Fibroblast of villous mesenchyme (primary cell): ENCODE measurements around the gene AGER. TPM values are rescaled to one million over a fixed set of nuclear protein-coding genes. Genes with fewer than 3 reads are reported as not detected.

Experiments used
- DNase-seq: peaks from one replicate; pipeline ENCODE4 v3.0.0-alpha.2; 2010; ENCODE audit warnings: low read depth
- H3K4me3 ChIP-seq: 2 replicates; pipeline ENCODE4 v1.5.1; 2011; ENCODE audit warnings: low read depth, mild to moderate bottlenecking, low read length
- total RNA-seq: library from RNA; depleted of rRNA; stranded (reverse); fragments of >200 nt; gene quantifications from 2 replicates; pipeline ENCODE4 v1.2.3, GENCODE V29; 2012
- TF ChIP-seq, protein P1 (sequence below): IDR thresholded peaks from 2 replicates; pipeline ENCODE4 v1.5.1; 2012; ENCODE audit warnings: low read depth, mild to moderate bottlenecking, low read length; ENCODE audit not compliant: insufficient read depth

Gene AGER
- total RNA-seq, 1 donor = 0.86 TPM

DNA sequence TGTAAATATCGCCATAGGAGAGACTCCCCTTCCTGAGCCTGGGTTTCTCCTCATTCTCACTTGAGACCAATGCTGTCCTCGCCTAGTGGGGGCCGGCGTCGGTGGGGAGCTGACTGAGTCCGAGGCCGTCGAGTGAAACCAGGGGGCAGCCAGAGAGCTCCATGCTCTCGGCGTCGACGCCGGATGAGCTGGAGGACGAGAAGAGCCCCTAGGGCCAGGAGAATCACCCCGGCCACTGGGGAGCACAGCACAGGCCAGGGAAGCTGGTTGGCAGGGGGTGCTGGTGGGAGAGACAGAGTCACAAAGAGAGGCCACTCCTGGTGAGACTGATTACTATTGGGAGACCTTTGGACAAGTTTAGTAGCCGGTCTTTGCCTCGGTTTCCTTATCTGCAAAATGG, 14.8 kb upstream of the AGER start:
- DNase-seq = no peak
- TF ChIP-seq, protein P1, sequence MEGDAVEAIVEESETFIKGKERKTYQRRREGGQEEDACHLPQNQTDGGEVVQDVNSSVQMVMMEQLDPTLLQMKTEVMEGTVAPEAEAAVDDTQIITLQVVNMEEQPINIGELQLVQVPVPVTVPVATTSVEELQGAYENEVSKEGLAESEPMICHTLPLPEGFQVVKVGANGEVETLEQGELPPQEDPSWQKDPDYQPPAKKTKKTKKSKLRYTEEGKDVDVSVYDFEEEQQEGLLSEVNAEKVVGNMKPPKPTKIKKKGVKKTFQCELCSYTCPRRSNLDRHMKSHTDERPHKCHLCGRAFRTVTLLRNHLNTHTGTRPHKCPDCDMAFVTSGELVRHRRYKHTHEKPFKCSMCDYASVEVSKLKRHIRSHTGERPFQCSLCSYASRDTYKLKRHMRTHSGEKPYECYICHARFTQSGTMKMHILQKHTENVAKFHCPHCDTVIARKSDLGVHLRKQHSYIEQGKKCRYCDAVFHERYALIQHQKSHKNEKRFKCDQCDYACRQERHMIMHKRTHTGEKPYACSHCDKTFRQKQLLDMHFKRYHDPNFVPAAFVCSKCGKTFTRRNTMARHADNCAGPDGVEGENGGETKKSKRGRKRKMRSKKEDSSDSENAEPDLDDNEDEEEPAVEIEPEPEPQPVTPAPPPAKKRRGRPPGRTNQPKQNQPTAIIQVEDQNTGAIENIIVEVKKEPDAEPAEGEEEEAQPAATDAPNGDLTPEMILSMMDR = no peak

GRCh38 chr6:32198345-32198696, 14.3 kb upstream of the AGER start:
- TF ChIP-seq, protein P1 = no peak
- no peak overlapping the region for H3K4me3 ChIP-seq
- no peak for DNase-seq

More for the DNA sequence above, 14.8 kb upstream of the AGER start:
- no peak overlapping the region for H3K4me3 ChIP-seq

- TF ChIP-seq, protein P1 = no peak
- peak overlapping the region; percentile 96 for H3K4me3 ChIP-seq
- DNase-seq = peak; percentile 21
Measured at GRCh38 chr6:32196682-32197616, 12.9 kb upstream of the AGER start.

DNA sequence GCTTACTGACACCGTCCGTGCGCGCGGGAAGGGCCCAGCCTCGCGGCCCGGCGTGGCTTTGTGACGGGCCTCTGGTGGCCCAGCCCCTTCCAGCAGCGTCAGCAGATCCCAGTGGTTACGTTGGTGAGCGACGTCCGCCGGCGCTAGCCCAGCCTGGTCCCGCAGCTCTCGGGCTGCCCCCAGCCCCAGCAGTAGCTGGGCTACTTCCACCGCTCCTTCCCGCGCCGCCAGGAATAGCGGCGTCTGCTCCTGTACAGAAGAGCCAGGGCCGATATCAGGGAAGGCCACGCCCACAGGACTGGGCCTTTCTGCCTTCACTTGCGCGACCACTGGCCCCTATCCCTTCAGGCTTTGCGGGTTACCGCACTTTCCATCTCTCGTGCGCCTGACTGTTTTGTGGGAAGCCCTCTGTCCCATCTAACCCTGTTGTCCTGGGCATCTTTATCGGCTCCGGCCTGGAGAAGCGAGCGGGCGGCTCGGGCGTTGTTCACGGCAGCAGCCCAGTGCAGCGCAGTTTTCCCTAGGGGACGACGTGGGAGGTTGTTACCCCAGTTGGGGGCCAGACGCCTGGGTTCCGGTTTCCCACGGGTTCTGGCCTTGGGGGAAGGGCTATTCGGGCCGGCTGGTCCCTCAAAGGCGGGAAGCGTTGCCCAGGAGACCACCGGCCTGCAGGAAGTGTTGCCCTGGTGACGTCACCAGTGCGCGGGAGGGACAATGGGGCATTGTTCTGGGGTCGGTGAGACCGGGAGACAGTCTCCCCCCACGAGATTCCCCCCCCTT, 12.0 kb upstream of the AGER start:
- TF ChIP-seq, protein P1 = no peak
- DNase-seq = peak; percentile 87
- H3K4me3 ChIP-seq = peak overlapping the region; percentile 96

DNA sequence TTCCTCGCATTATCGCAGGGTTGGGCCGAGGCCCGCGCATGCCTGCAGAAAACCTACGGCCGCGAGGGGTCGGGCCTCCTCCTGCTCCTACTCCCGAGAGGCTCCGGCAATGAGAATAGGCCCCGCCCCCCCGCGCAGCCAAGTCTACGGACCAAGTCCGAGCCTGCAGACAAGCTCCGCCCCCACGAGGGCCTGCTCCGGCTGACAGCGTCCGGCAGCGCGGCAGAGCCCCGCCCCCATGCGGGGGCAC, 11.5 kb upstream of the AGER start:
- peak overlapping the region; percentile 96 for H3K4me3 ChIP-seq
- peak; percentile 100 for DNase-seq
- TF ChIP-seq, protein P1 = peak; percentile 53

- TF ChIP-seq, protein P1 = peak; percentile 59
- H3K4me3 ChIP-seq = peak overlapping the region; percentile 61
- peak; percentile 70 for DNase-seq
Measured at GRCh38 chr6:32194825-32195651, 11.0 kb upstream of the AGER start.
